GM12865 (cell line): Measurements from ENCODE around the gene STX7.

Experiments
- DNase-seq: peaks from one replicate; pipeline ENCODE4 v3.0.0; 2010; ENCODE audit warnings: low read depth
- H3K4me3 ChIP-seq: 2 replicates; pipeline ENCODE4 v1.5.1; 2011; ENCODE audit warnings: mild to moderate bottlenecking, low read depth, low read length, control low read depth
- CTCF ChIP-seq: IDR thresholded peaks from 2 replicates; pipeline ENCODE4 v1.5.1; 2011; ENCODE audit warnings: low read length, control low read depth, low read depth, inconsistent platforms; ENCODE audit not compliant: insufficient read depth; ENCODE audit errors: missing control alignments

Gene STX7

GRCh38 chr6:132520953-132521352 is 8.0 kb upstream of the STX7 start:
- TF ChIP-seq CTCF: no peak
- DNase-seq: no peak
- H3K4me3 ChIP-seq: no peak overlapping the region

- no peak overlapping the region for H3K4me3 ChIP-seq
- no peak for TF ChIP-seq CTCF
- no peak for DNase-seq
These were observed 2.5 kb upstream of the STX7 start for GRCh38 chr6:132515386-132515785.

DNA sequence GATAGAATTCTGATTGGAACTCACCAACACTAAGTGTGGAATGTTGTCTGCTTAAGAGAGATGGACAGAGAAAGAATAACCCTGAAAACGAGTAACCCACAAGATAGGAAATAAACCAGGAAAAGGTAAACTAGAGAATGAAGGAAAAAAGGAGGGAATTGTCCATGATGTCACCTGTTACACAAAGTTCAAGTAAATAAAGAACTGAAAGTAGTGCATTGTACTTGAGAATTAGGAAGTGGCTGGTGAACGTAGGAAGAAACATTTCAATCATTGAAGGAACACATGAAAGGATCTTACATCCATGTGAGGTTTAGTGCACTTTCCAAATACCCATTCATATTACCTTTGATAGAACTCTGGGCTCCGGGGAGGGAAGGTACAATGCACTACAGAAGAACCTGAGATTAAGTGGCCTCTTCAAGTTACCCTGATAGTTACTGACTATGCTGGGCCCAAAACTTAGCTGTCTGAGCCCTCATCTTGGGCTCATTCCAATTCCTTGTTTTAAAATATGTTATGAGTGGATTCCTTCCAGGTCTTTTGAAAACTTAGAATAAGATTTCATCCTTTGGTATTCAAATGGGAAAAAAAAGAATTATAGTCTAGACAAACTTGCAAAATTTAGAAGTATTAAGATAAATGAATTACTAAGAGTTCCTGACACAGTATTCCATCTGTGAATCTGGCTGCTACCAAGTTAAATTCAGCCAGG is 1.1 kb upstream of the STX7 start:
- H3K4me3 ChIP-seq: no peak overlapping the region
- no peak for DNase-seq
- TF ChIP-seq CTCF: no peak

DNA sequence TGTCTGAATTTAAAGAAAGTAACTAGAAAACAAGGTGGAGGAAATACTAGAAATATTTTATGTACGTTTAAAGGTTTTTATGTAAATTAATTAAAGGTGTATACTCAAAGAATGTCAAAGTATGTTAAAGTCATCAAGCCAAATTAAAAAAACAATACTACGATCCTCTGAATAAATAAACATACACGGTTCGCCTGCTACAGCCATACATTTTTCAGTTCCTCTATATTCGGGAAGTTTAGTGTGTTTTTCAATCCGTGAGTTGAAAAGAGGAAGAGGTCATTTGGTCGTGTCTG is 626 bp downstream of the STX7 start:
- H3K4me3 ChIP-seq: peak overlapping the region; percentile 88
- no peak for DNase-seq
- no peak for TF ChIP-seq CTCF

DNA sequence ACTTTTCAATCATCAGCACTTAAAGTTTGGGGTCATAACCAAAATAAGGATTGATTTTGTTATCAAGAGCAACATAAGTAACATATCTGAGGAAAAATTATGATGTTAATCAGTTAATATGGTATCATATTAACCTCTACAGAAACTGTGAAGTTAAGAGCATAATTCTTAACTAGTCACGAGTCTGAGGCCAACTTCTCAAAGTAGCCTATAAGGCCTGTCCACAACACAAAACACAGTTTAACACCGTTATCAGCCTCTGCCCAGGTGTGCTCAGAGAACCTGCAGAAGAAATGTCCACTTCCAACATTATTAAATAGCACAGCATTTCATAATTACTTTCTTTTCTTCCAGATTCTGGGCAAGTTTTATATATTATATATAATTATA is 1.1 kb downstream of the STX7 start:
- no peak for TF ChIP-seq CTCF
- H3K4me3 ChIP-seq: peak overlapping the region; percentile 88
- peak; percentile 29 for DNase-seq

DNA sequence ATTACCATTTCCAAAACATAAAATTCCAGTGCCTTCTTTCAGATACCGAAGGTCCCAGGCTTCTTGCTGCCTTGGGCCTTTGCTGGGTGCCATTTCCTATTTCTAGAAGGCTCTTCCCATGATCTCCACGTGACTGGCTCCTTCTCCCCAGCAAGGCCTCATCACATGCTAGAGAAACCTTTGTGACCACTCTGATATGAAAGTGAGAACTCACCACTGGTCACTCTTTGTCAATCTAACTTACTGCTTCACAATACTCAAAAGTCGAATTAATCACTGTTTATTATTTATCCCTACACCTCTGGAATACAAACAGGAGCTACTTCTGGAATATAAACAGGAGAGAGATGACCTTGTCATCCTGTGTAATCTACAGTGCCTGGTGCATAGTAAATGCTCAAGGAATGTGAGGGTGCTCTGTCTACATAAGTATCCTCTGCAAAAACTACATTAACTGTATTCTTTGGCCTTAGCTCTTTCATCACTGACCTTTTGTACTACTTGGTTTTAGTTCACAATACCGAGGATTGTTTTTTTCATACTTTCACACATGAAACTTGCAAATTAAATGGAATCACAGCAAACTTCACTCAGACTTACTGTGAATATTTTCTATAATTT is 1.6 kb downstream of the STX7 start:
- no peak for TF ChIP-seq CTCF
- H3K4me3 ChIP-seq: peak overlapping the region; percentile 88
- DNase-seq: peak; percentile 59
